Measurements from ENCODE around the gene SYNGR1.
"Not testable (repeated sequence)": the region's sequence is repeated elsewhere in the genome, so short reads cannot be mapped to it uniquely, and the experiment has no call there.

SYNGR1 gene

DNA sequence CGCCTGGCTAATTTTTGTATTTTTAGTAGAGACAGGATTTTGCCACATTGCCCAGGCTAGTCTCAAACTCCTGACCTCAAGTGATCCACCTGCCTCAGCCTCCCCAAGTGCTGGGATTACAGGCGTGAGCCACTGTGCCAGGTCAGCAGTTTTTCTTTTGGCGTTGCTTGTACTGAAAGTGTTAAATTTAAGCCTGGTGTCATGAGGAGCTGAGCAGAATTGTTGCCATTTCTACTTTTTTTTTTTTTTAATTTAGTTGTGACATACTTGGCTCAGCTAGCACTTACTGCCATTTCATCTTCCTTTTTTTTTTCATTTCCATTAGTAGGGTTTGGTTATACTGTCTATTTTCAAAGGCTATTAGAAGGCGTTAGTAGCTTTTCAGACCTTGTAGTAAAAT lies 60.5 kb downstream of the SYNGR1 start:
- no peak for DNase-seq

GRCh38 chr22:39411828-39412365 lies 62.1 kb downstream of the SYNGR1 start:
- DNase-seq: not testable (repeated sequence)

- not testable (repeated sequence) for DNase-seq
Observed at GRCh38 chr22:39413204-39413603, 63.4 kb downstream of the SYNGR1 start.

DNA sequence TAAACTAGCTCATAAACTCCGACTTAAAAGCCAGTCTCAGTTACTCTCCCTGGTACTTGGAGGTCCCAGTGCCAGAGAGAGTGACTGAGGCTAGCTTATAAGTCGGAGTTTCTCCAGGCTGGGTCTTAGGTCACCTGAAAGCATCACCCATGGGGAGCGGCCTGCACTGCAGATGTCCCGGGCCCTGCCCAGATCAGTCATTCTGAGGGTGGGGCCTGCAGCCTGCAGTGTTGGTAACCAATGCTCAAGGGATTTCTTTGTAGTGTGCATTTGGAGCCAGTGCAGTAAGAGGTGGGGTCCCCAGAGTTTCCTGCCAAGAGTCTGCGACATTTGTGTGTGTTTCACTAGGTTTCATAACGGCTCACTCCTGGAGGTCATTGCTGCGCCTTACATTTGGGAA lies 64.6 kb downstream of the SYNGR1 start:
- no peak for DNase-seq

GRCh38 chr22:39414886-39415285 lies 65.1 kb downstream of the SYNGR1 start:
- no peak for DNase-seq

- DNase-seq: no peak
Observed at GRCh38 chr22:39415506-39415905, 65.7 kb downstream of the SYNGR1 start.

DNA sequence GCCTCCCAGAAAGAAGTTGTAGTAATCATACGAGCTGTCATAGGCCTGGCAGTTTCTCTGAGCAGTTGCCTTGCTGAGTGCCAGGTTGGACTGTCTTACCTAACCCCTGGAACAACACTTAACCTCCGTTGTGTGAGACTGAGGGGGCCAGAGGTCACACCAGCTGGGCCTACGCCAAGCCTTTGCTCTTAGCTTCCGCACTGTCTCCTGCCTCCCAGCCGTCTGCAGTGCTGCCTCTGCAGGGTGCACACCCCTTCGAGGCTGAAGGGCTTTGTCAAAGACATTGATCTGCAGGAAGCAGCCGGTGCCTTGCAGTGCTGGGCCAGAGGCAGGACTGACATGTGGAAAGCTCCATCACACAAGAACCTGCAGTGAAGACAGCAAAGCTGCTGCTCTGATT lies 66.5 kb downstream of the SYNGR1 start:
- no peak for DNase-seq

GRCh38 chr22:39417641-39418040 lies 67.8 kb downstream of the SYNGR1 start:
- no peak for DNase-seq

- no peak for DNase-seq
Observed at GRCh38 chr22:39418696-39419095, 68.9 kb downstream of the SYNGR1 start.

DNA sequence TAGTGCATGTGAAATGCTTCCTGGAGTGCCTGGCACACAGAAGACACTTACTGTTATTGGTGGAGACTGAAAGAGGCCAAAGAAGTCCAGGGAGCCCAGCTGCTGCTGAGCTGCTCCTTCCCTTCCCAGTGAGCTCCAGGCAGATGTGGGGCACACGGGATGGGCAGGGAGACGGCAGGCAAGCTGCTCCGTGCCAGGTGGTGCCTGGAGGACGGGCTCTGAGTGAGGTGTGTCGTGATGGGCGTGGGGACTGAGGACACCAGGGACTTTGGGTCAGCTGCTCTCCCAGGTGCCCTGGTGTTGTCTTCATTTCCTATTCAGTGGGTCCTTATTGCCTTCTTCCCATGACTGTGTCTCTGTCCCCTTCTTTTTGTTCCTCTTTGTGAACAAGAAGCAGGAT lies 69.3 kb downstream of the SYNGR1 start:
- no peak for DNase-seq

DNA sequence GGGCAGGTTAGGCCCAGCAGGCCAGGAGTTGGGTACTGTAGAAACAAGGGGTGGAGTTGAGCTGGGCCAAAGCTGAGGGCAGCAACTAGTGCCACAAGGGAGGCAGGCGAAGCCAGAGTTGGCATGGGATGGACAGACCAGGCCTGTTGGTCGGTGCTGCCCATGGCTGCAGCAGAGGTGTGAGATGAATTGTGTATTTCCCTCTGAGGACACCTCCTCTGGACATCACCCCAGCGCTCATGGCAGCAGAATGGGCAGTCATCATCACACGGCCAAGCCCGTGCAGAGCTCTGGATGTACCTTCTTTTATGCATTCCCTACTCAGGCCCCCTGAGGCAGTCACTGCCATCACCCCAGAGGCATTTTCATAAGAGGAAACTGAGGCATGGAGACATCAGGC lies 70.1 kb downstream of the SYNGR1 start:
- no peak for DNase-seq

- no peak for DNase-seq
Observed at GRCh38 chr22:39421691-39422090, 71.9 kb downstream of the SYNGR1 start.

DNA sequence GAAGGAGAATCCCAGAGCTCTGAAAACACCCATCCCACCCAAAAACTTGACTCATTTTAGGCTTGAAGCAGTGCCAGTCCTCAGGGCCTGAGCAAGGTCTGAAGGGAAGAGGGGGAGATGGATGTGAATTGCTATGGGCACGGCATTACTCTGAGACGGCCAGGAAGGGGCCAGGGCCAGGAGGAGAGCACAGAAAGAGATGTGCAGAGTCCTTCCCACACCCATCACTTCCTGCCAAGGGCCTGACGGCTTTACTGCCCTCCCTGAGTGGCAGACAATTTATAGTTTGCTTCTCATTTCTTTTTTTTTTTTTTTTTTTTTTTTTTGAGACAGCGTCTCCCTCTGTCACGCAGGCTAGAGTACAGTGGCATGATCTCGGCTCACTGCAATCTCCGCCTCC lies 72.3 kb downstream of the SYNGR1 start:
- DNase-seq: no peak

DNA sequence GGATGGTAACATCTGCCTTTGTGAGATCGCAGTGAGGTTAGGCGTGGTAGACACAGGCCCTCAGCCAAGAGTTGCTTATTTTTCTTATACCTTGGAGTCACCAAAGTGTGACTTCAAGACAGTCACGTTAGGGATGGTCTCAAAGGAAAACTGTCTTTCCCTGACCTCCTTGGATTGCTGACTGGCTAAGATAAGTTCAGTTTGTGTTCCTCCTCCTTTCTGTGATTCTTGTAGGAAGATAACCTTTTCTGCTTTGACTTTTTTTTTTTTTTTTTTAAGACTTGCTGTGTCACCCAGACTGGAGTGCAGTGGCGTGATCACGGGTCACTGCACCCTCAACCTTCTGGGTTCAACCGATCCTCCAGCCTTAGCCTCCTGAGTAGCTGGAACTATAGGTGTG lies 72.9 kb downstream of the SYNGR1 start:
- DNase-seq: no peak

GRCh38 chr22:39423976-39424375 lies 74.2 kb downstream of the SYNGR1 start:
- no peak for DNase-seq

DNA sequence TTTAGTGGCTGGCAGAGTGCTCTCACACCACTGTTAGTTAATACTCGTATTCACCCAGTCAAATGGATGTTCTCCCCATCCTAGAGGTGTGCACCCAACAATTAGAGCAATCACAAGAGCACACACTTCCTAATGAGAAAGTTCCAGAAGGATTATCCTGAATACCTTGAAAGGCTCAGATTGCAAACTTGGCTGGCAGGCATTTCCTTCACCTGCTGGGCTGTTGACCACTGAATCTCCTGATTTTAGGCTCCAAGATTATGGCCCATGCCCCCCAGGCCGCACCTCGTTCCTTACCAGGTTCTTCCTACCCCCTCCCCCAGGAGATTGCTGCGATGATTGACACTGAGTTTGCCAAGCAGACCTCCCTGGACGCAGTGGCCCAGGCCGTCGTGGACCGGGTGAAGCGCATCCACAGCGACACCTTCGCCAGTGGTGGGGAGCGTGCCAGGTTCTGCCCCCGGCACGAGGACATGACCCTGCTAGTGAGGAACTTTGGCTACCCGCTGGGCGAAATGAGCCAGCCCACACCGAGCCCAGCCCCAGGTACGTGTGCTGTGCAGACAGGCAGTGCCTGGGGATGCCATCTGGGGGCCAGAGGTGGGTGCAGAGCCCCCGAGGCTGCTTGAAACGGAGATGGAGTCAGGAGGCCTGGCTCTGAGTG lies 76.7 kb downstream of the SYNGR1 start:
- no peak for DNase-seq

DNA sequence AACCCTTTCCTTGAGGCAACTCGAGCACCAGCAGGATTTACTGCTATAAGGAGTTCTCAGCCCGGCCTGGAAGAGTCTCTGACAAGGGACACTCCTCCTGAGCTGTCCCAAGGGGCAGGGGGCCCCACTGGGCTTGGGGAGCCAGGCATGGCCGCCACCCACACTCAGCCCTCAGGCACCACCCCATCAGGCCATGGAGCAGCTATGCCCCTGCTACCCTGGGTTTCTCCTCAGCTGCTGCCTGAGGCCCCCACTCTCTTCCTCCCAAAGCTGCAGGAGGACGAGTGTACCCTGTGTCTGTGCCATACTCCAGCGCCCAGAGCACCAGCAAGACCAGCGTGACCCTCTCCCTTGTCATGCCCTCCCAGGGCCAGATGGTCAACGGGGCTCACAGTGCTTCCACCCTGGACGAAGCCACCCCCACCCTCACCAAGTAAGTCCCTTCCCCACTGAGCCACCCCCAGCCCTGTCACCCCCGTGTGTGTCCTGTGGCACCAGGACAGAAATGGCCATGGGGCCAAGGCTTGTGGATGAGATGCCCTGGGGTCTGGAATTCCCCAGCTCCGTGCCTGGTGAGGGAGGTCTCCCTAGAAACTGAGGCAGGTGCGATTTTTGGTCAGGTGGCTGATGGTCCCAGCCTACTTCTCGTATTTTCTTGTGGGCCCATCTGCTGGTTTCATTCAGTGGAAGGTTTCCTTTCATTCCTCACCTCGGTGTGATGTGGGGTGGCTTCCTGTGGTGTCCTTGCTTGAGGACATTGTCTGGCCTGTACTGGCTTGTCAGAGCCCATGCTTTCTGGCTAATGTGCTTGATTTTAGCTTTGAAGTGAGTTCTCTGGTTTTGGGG lies 78.2 kb downstream of the SYNGR1 start:
- DNase-seq: no peak

- no peak for DNase-seq
Observed at GRCh38 chr22:39428597-39429071, 78.8 kb downstream of the SYNGR1 start.

- no peak for DNase-seq
Observed at GRCh38 chr22:39429186-39429585, 79.4 kb downstream of the SYNGR1 start.

- no peak for DNase-seq
Observed at GRCh38 chr22:39429916-39430575, 80.3 kb downstream of the SYNGR1 start.

- no peak for DNase-seq
Observed at GRCh38 chr22:39430576-39431150, 80.9 kb downstream of the SYNGR1 start.

DNA sequence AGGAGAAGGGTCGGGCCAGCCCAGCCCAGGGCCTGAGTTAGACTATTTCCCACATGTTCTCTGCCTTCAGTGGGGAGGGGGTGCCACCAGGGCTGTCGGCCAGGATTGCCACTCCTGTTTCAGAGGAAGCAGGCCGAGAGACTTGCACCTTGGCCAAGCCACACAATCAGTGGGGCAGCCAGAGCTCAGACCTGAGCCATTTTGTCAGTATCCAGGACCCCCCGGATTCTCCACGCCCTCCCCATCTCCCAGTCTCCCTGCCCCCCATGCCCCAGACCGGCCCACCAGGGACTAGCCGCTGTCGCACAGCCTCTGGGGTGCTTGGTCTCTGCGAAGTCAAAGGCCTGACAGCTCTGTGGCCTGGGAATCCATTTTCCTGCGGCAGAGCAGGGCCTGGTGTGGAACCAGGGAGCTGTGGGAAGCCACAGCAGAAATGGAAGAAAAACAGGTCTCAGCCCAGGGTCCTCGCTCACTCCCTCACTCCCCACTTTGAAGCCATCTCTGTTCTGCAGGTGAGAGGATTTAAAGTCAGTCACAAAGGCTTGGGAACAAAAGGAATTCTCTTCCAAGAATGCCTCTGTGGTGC lies 81.5 kb downstream of the SYNGR1 start:
- DNase-seq: no peak

DNA sequence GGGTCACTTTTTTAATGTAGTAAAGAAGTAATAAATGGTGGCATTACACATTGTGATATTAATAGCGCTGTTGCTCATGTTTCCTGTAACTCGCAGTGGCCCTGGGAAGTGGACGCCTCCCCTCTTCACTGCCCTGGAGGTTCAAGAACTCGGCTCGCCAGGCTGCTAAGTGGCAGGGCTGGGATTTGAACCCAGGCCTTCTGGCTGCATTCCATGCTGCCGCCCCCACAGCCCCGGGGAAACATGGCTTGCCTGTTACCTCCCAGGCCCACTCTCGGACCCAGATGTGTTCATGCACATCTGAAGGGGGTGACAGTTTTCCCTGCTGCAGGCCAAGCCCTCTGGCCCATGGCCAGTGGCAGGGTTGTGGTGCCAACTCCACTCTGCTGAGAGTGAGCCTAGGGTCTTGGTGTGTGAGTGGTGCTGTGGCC lies 82.0 kb downstream of the SYNGR1 start:
- DNase-seq: no peak

Data from effector CD4-positive, alpha-beta T cell (primary cell).